ENCODE results near the gene JAZF1.

Gene JAZF1

GRCh38 chr7:28096713-28097112 is 83.9 kb downstream of the JAZF1 start:
- DNase-seq = peak; percentile 20 to 29

- no peak for DNase-seq
Measured at GRCh38 chr7:28095231-28095630, 85.4 kb downstream of the JAZF1 start.

GRCh38 chr7:28093623-28094232 is 86.9 kb downstream of the JAZF1 start:
- peak; percentile 37 to 41 for DNase-seq

GRCh38 chr7:28091190-28091589 is 89.4 kb downstream of the JAZF1 start:
- no peak for DNase-seq

- DNase-seq = no peak
Measured at GRCh38 chr7:28088901-28089714, 91.5 kb downstream of the JAZF1 start.

- no peak for DNase-seq
Measured at GRCh38 chr7:28088032-28088431, 92.6 kb downstream of the JAZF1 start.

GRCh38 chr7:28086198-28086597 is 94.4 kb downstream of the JAZF1 start:
- DNase-seq = no peak

- DNase-seq = no peak
Measured at GRCh38 chr7:28083998-28084985, 96.3 kb downstream of the JAZF1 start.

GRCh38 chr7:28083164-28083997 is 97.2 kb downstream of the JAZF1 start:
- DNase-seq = no peak

- DNase-seq = no peak
Measured at GRCh38 chr7:28082071-28082470, 98.5 kb downstream of the JAZF1 start.

GRCh38 chr7:28081016-28081415 is 99.6 kb downstream of the JAZF1 start:
- DNase-seq = no peak

- peak; percentile 35 to 44 for DNase-seq
Measured at GRCh38 chr7:28078036-28078901, 102.3 kb downstream of the JAZF1 start.

- no peak for DNase-seq
Measured at GRCh38 chr7:28077616-28078015, 103.0 kb downstream of the JAZF1 start.

- DNase-seq = no peak
Measured at GRCh38 chr7:28076423-28077200, 104.0 kb downstream of the JAZF1 start.

GRCh38 chr7:28075674-28076358 is 104.8 kb downstream of the JAZF1 start:
- no peak for DNase-seq

- no peak for DNase-seq
Measured at GRCh38 chr7:28072876-28073514, 107.6 kb downstream of the JAZF1 start.

GRCh38 chr7:28071570-28071969 is 109.0 kb downstream of the JAZF1 start:
- DNase-seq = no peak

GRCh38 chr7:28070297-28071055 is 110.1 kb downstream of the JAZF1 start:
- no peak for DNase-seq

GRCh38 chr7:28069807-28070206 is 110.8 kb downstream of the JAZF1 start:
- no peak for DNase-seq

Measured in activated CD4-positive, alpha-beta T cell treated with anti-CD3 and anti-CD28 coated beads, Interleukin-2, amount 50 U/mL, for 4 hours (primary cell).